ENCODE results near the gene CLDN8.

Gene CLDN8

GRCh38 chr21:30206551-30207251 is 9.2 kb downstream of the CLDN8 start:
- no peak for DNase-seq (ENCODE audit: low read depth in 4 of 4, low spot score in 1 of 4)

GRCh38 chr21:30200000-30200399 is 15.9 kb downstream of the CLDN8 start:
- DNase-seq (ENCODE audit: low read depth in 4 of 4, low spot score in 1 of 4): no peak

GRCh38 chr21:30194701-30195299 is 21.1 kb downstream of the CLDN8 start:
- no peak for DNase-seq (ENCODE audit: low read depth in 4 of 4, low spot score in 1 of 4)

- DNase-seq (ENCODE audit: low read depth in 4 of 4, low spot score in 1 of 4): no peak
Measured at GRCh38 chr21:30193201-30193600, 22.7 kb downstream of the CLDN8 start.

- no peak for DNase-seq (ENCODE audit: low read depth in 4 of 4, low spot score in 1 of 4)
Measured at GRCh38 chr21:30190554-30190953, 25.3 kb downstream of the CLDN8 start.

GRCh38 chr21:30189773-30190172 is 26.1 kb downstream of the CLDN8 start:
- DNase-seq (ENCODE audit: low read depth in 4 of 4, low spot score in 1 of 4): no peak

GRCh38 chr21:30186242-30186641 is 29.7 kb downstream of the CLDN8 start:
- DNase-seq (ENCODE audit: low read depth in 4 of 4, low spot score in 1 of 4): no peak

GRCh38 chr21:30168086-30168485 is 47.8 kb downstream of the CLDN8 start:
- DNase-seq (ENCODE audit: low read depth in 4 of 4, low spot score in 1 of 4): no peak

- DNase-seq (ENCODE audit: low read depth in 4 of 4, low spot score in 1 of 4): no peak
Measured at GRCh38 chr21:30166705-30167104, 49.2 kb downstream of the CLDN8 start, which contains the start of gene CLDN17. TSS of gene CLDN17 (minus strand) at chr21:30166805. CDS start at chr21:30166617, 188 bp downstream.

- DNase-seq (ENCODE audit: low read depth in 4 of 4, low spot score in 1 of 4): no peak
Measured at GRCh38 chr21:30166171-30166570, 49.7 kb downstream of the CLDN8 start.

GRCh38 chr21:30164796-30165195 is 51.1 kb downstream of the CLDN8 start:
- no peak for DNase-seq (ENCODE audit: low read depth in 4 of 4, low spot score in 1 of 4)
